Keratinocyte (primary cell): ENCODE data around the gene SYTL4.

Source experiments
- EZH2 ChIP-seq: IDR thresholded peaks from one replicate; pipeline ENCODE4 v1.6.1; 2012; ENCODE audit warnings: inconsistent platforms, mild to moderate bottlenecking, low read length, moderate library complexity
- TF ChIP-seq, protein P1 (sequence below), 3 experiments: IDR thresholded peaks in 1 of 3; conservative IDR thresholded peaks in 1 of 3; optimal IDR thresholded peaks in 1 of 3; 2 replicates in 2 of 3; 3 replicates in 1 of 3; pipeline versions ENCODE3 to v1.5.1; 2011; ENCODE audit warnings: low read length in 3 of 3, mild to moderate bottlenecking in 3 of 3, moderate library complexity in 2 of 3, control low read depth in 1 of 3, inconsistent platforms in 1 of 3; ENCODE audit not compliant: insufficient read depth in 2 of 3; ENCODE audit errors: extremely low read depth in 1 of 3

DNA sequence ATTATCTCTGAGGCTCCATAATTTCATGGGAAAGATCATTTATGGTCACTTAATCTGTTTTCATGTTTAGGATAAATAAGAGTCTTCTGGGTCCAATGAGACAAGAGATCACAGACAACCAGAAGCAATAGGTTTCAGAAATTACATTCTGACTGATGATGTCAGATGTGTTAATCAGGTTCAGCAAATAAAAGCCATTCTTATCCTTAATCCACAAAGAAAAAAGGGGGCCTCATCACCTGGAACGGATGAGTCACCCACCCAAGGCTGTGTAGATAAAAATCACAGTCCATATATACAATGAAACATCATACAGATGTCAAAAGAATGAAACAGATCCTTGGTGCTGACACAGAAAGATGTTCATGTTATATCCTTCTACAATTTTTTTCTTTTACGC lies 36.6 kb downstream of the SYTL4 start:
- TF ChIP-seq, protein P1, sequence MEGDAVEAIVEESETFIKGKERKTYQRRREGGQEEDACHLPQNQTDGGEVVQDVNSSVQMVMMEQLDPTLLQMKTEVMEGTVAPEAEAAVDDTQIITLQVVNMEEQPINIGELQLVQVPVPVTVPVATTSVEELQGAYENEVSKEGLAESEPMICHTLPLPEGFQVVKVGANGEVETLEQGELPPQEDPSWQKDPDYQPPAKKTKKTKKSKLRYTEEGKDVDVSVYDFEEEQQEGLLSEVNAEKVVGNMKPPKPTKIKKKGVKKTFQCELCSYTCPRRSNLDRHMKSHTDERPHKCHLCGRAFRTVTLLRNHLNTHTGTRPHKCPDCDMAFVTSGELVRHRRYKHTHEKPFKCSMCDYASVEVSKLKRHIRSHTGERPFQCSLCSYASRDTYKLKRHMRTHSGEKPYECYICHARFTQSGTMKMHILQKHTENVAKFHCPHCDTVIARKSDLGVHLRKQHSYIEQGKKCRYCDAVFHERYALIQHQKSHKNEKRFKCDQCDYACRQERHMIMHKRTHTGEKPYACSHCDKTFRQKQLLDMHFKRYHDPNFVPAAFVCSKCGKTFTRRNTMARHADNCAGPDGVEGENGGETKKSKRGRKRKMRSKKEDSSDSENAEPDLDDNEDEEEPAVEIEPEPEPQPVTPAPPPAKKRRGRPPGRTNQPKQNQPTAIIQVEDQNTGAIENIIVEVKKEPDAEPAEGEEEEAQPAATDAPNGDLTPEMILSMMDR (optimal IDR thresholded peaks at IDR 0.05 in 1 of 3, IDR thresholded peaks at IDR 0.05 in 1 of 3, conservative IDR thresholded peaks at IDR 0.05 in 1 of 3; ENCODE audit: extremely low read depth in 1 of 3, insufficient read depth in 2 of 3, low read length in 3 of 3) = no peak
- TF ChIP-seq EZH2 = no peak
